ENCODE data around the gene CD3E. TPM values are rescaled to one million over a fixed set of nuclear protein-coding genes. Genes with fewer than 3 reads are reported as not detected.

The CD3E gene
- total and polyA plus RNA-seq, 2 of the 8 experiments (the other 6 are each of a cell fraction or from before 2014, with no cell fraction given), result not detected

- Histone ChIP-seq H3K9me3 (ENCODE audit: insufficient read depth in 2 of 2, low read depth in 1 of 2, low read length in 1 of 2) (no peaks in the 10 kb centered on the region), H3K4me3 (ENCODE audit: extremely low read depth in 1 of 4, insufficient read depth in 2 of 4, low read depth in 3 of 4, low read length in 4 of 4) (no peak overlapping the region), H4K91ac (replicated peaks; ENCODE audit: insufficient read length, low read length) (no peak overlapping the region), H3K56ac (replicated peaks; ENCODE audit: insufficient read length, low read depth, low read length) (no peak overlapping the region), H2AFZ (ENCODE audit: low read length) (no peak overlapping the region), H2BK12ac (ENCODE audit: low read depth, low read length) (no peak overlapping the region), H2BK15ac (ENCODE audit: low read length) (no peak overlapping the region), H2BK5ac (ENCODE audit: low read depth, low read length) (no peak overlapping the region), H3K4me2 (ENCODE audit: insufficient read depth in 1 of 2, low read depth in 2 of 2, low read length in 2 of 2) (no peak overlapping the region), H3K79me2 (ENCODE audit: control insufficient read depth in 1 of 2, insufficient read depth in 2 of 2, low read length in 2 of 2) (peaks cover 0 to 28% of the 10 kb centered on the region in 2 experiments; a peak in 3 of 4 replicates), H3K36me3 (ENCODE audit: control insufficient read depth in 2 of 4, insufficient read depth in 4 of 4, low read length in 3 of 4) (peaks cover 0 to 20% (median 17%) of the 10 kb centered on the region in 4 experiments; a peak in 7 of 8 replicates), H3K23ac (ENCODE audit: insufficient read length) (no peak overlapping the region), H3K27me3 (replicated peaks in 1 of 4; ENCODE audit: control insufficient read depth in 3 of 4, extremely low read depth in 1 of 4, insufficient read depth in 3 of 4, low read length in 3 of 4) (no peaks in the 10 kb centered on the region; a peak in 1 of 7 replicates), H4K5ac (ENCODE audit: insufficient read length, low read depth, low read length) (no peak overlapping the region), H4K8ac (ENCODE audit: extremely low read depth, insufficient read depth, low read length) (no peak overlapping the region), H3K4me1 (replicated peaks in 1 of 4; ENCODE audit: control insufficient read depth in 3 of 4, insufficient read depth in 4 of 4, low read length in 3 of 4) (peaks cover 0 to 2% (median 0%) of the 10 kb centered on the region in 4 experiments; a peak in 1 of 7 replicates), H2BK20ac (ENCODE audit: low read length) (no peak overlapping the region), H3K27ac (ENCODE audit: low read depth, low read length) (no peak overlapping the region), H3K79me1 (ENCODE audit: low read depth, low read length) (peaks cover 2% of the 10 kb centered on the region; the same call in 1 of the 2 replicates), H3K23me2 (ENCODE audit: low read depth, low read length) (peaks cover under 1% of the 10 kb centered on the region), H3K18ac (ENCODE audit: extremely low read depth, low read length) (no peak overlapping the region), H2BK120ac (replicated peaks; ENCODE audit: low read depth, low read length) (no peak overlapping the region), H4K20me1 (replicated peaks in 1 of 2; ENCODE audit: control insufficient read depth in 1 of 2, insufficient read depth in 2 of 2, low read length in 2 of 2) (peaks cover 0 to 3% of the 10 kb centered on the region in 2 experiments), H3K14ac (ENCODE audit: insufficient read length) (no peak overlapping the region), H3K4ac (replicated peaks; ENCODE audit: insufficient read length, low read depth, low read length) (no peak overlapping the region), H3K9ac (replicated peaks in 1 of 4; ENCODE audit: extremely low read depth in 1 of 4, low read depth in 3 of 4, low read length in 3 of 4) (no peak overlapping the region), H2AK5ac (ENCODE audit: low read depth, low read length) (no peak overlapping the region)
- POLR2A ChIA-PET (ENCODE audit: partially characterized antibody), result interaction anchor here (0.6 to 3.1 kb wide), 2 partner anchors 9 to 166 kb away, joined by 4 to 12 read pairs; no protein-coding TSS in a partner anchor
- FAIRE-seq, result no peak
- 89% methylated on average over 3 of the region's 3 CpGs; no CpG with 5 or more reads in 1 of the 2 experiments for WGBS, 2 experiments (ENCODE audit: extremely low coverage in 1 of 2, insufficient coverage in 1 of 2, insufficient read length in 1 of 2, insufficient replicate concordance in 2 of 2, low coverage in 1 of 2, low lambda C conversion rate in 2 of 2, missing lambda C conversion rate in 1 of 2)
- no peak for DNase-seq (ENCODE audit: low read depth in 1 of 2, low spot score in 2 of 2)
- CTCF ChIA-PET (ENCODE audit: partially characterized antibody), result interaction anchor here (0.8 to 1.6 kb wide), 3 partner anchors 21 to 123 kb away, joined by 3 to 4 read pairs (median 3); no protein-coding TSS in a partner anchor
- no peak for TF ChIP-seq SP4 (IDR thresholded peaks at IDR 0.05; ENCODE audit: low read length)
- TF ChIP-seq CEBPB (IDR thresholded peaks at IDR 0.05; ENCODE audit: low read depth, low read length), result no peak
- TF ChIP-seq GABPA (IDR thresholded peaks at IDR 0.05; ENCODE audit: borderline replicate concordance, insufficient read depth, low read length), result no peak
- TF ChIP-seq BACH1 (IDR thresholded peaks at IDR 0.05; ENCODE audit: low read length), result no peak
- TF ChIP-seq RBBP5 (IDR thresholded peaks at IDR 0.05; ENCODE audit: borderline replicate concordance, low read depth, low read length), result no peak
- no peak for TF ChIP-seq GTF2F1 (IDR thresholded peaks at IDR 0.05; ENCODE audit: borderline replicate concordance, low read depth, low read length)
- TF ChIP-seq CHD1 (IDR thresholded peaks at IDR 0.05; ENCODE audit: low read depth, low read length), result no peak
- TF ChIP-seq CBX8 (IDR thresholded peaks at IDR 0.05; ENCODE audit: borderline replicate concordance, low read depth, low read length), result no peak
- no peak for TF ChIP-seq POLR2A (IDR thresholded peaks at IDR 0.05; ENCODE audit: control extremely low read depth in 1 of 2, low read depth in 2 of 2, low read length in 2 of 2)
- TF ChIP-seq RNF2 (IDR thresholded peaks at IDR 0.05; ENCODE audit: borderline replicate concordance, low read depth, low read length, missing control alignments, poor library complexity, severe bottlenecking), result no peak
- no peak for TF ChIP-seq HDAC2 (IDR thresholded peaks at IDR 0.05; ENCODE audit: borderline replicate concordance in 1 of 2, low read depth in 2 of 2, low read length in 2 of 2)
- no peak for TF ChIP-seq JUN (IDR thresholded peaks at IDR 0.05; ENCODE audit: low read depth, low read length)
- no peak for TF ChIP-seq BCL11A (IDR thresholded peaks at IDR 0.05; ENCODE audit: low read depth in 2 of 2, low read length in 2 of 2)
Observed at GRCh38 chr11:118364956-118365615, 60.6 kb downstream of the CD3E start.

All from H1 (cell line).